SW 1271 (cell line): ENCODE data around the gene SBF2.
"Not testable (repeated sequence)": the region's sequence is repeated elsewhere in the genome, so short reads cannot be mapped to it uniquely, and the experiment has no call there.

Source experiments
- DNase-seq, 2 experiments: peaks; one replicate each; lab custom pipeline; 2025; lab: John Stamatoyannopoulos, UW

SBF2 gene

GRCh38 chr11:9953994-9954626 lies 339.9 kb downstream of the SBF2 start:
- no peak for DNase-seq

GRCh38 chr11:9952511-9953196 lies 341.4 kb downstream of the SBF2 start:
- no peak for DNase-seq

GRCh38 chr11:9951807-9952206 lies 342.2 kb downstream of the SBF2 start:
- DNase-seq = no peak

GRCh38 chr11:9950462-9950861 lies 343.6 kb downstream of the SBF2 start:
- no peak for DNase-seq

GRCh38 chr11:9947231-9947864 lies 346.7 kb downstream of the SBF2 start:
- no peak for DNase-seq

GRCh38 chr11:9945680-9946079 lies 348.3 kb downstream of the SBF2 start:
- not testable (repeated sequence) for DNase-seq

- DNase-seq = no peak
Observed at GRCh38 chr11:9943386-9944110, 350.5 kb downstream of the SBF2 start.

GRCh38 chr11:9941991-9942390 lies 352.0 kb downstream of the SBF2 start:
- DNase-seq = no peak

GRCh38 chr11:9939150-9939549 lies 354.9 kb downstream of the SBF2 start:
- DNase-seq = not testable (repeated sequence)

GRCh38 chr11:9936754-9937153 lies 357.3 kb downstream of the SBF2 start:
- no peak for DNase-seq

GRCh38 chr11:9932843-9933242 lies 361.2 kb downstream of the SBF2 start:
- not testable (repeated sequence) for DNase-seq

- not testable (repeated sequence) for DNase-seq
Observed at GRCh38 chr11:9930562-9931331, 363.3 kb downstream of the SBF2 start.

- no peak for DNase-seq
Observed at GRCh38 chr11:9927670-9928069, 366.3 kb downstream of the SBF2 start.

- DNase-seq = no peak
Observed at GRCh38 chr11:9923280-9923679, 370.7 kb downstream of the SBF2 start.

- no peak for DNase-seq
Observed at GRCh38 chr11:9922806-9923205, 371.2 kb downstream of the SBF2 start.

GRCh38 chr11:9916480-9916879 lies 377.5 kb downstream of the SBF2 start:
- DNase-seq = no peak

- no peak for DNase-seq
Observed at GRCh38 chr11:9914064-9914463, 380.0 kb downstream of the SBF2 start.

- peak; percentile 93 to 98 for DNase-seq
Observed at GRCh38 chr11:9905960-9906791, 387.8 kb downstream of the SBF2 start.

GRCh38 chr11:9905501-9905951 lies 388.5 kb downstream of the SBF2 start:
- peak in 1 of 2 experiments; percentile 63 for DNase-seq

- no peak for DNase-seq
Observed at GRCh38 chr11:9903579-9903978, 390.4 kb downstream of the SBF2 start.

- no peak for DNase-seq
Observed at GRCh38 chr11:9901943-9902342, 392.1 kb downstream of the SBF2 start.
